Ishikawa (cell line): ENCODE measurements around the gene VASN.

ENCODE experiments used
- CREB1 ChIP-seq: IDR thresholded peaks from 2 replicates; pipeline ENCODE4 v1.6.1; 2012; ENCODE audit warnings: low read depth
- EGR1 ChIP-seq: IDR thresholded peaks from 2 replicates; pipeline ENCODE4 v1.6.1; 2012
- EP300 ChIP-seq: IDR thresholded peaks from 2 replicates; pipeline ENCODE4 v1.6.1; 2012; ENCODE audit warnings: borderline replicate concordance
- FOXM1 ChIP-seq: IDR thresholded peaks from 2 replicates; pipeline ENCODE4 v1.6.1; 2012; ENCODE audit warnings: low read depth, borderline replicate concordance
- NFIC ChIP-seq: IDR thresholded peaks from 2 replicates; pipeline ENCODE4 v1.6.1; 2012
- RAD21 ChIP-seq: IDR thresholded peaks from 2 replicates; pipeline ENCODE4 v1.6.1; 2012; ENCODE audit warnings: low read depth
- TAF1 ChIP-seq: IDR thresholded peaks from 2 replicates; pipeline ENCODE4 v1.6.1; 2012; ENCODE audit warnings: low read depth, mild to moderate bottlenecking
- TEAD4 ChIP-seq: IDR thresholded peaks from 2 replicates; pipeline ENCODE4 v1.6.1; 2012
- YY1 ChIP-seq: IDR thresholded peaks from 2 replicates; pipeline ENCODE4 v1.6.1; 2012; ENCODE audit warnings: low read depth
- ZBTB7A ChIP-seq: IDR thresholded peaks from 2 replicates; pipeline ENCODE4 v1.6.1; 2012; ENCODE audit warnings: low read depth
- TF ChIP-seq, protein P1 (sequence below): IDR thresholded peaks from 2 replicates; pipeline ENCODE4 v1.6.1; 2012
- TF ChIP-seq, protein P2 (sequence below): IDR thresholded peaks from 2 replicates; pipeline ENCODE4 v1.6.1; 2012
- TF ChIP-seq, protein P3 (sequence below): IDR thresholded peaks from 2 replicates; pipeline ENCODE4 v1.6.1; 2012; ENCODE audit warnings: low read depth, mild to moderate bottlenecking

VASN gene

DNA sequence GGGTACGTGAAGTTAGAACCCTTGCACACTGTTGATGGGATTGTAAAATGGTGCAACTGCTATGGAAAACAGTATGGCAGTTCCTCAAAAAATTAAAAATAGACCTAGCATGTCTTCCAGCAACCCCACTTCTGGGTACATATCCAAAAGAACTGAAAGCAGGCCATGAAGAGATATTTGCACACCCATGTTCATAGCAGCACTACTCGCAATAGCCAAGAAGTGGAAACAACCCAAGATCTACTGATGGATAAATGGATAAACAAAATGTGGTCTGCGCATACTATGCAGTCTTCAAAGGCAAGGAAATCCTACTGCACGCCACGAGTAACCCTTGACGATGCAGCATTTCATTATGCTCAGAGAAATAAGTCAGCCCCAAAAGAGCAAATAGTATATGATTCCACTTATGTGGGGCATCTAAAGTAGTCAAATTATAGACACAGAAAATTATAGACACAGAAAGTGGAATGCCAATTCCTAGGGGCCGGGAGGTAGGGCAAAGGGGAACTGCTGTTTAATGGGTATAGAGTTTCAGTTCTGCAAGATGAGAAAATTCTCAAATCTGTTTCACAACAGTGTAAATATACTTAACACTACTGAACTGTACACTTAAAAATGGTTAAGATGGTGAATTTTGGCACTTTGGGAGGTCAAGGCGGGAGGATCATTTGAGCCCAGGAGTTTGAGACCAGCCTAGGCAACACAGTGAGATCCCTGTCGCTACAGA is 27.5 kb downstream of the VASN start:
- TF ChIP-seq CREB1 (no peak), NFIC (no peak), TAF1 (no peak), YY1 (no peak), FOXM1 (no peak), EGR1 (no peak)
- TF ChIP-seq, protein P1, sequence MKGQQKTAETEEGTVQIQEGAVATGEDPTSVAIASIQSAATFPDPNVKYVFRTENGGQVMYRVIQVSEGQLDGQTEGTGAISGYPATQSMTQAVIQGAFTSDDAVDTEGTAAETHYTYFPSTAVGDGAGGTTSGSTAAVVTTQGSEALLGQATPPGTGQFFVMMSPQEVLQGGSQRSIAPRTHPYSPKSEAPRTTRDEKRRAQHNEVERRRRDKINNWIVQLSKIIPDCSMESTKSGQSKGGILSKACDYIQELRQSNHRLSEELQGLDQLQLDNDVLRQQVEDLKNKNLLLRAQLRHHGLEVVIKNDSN = no peak
- TF ChIP-seq, protein P2, sequence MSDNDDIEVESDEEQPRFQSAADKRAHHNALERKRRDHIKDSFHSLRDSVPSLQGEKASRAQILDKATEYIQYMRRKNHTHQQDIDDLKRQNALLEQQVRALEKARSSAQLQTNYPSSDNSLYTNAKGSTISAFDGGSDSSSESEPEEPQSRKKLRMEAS = no peak

DNA sequence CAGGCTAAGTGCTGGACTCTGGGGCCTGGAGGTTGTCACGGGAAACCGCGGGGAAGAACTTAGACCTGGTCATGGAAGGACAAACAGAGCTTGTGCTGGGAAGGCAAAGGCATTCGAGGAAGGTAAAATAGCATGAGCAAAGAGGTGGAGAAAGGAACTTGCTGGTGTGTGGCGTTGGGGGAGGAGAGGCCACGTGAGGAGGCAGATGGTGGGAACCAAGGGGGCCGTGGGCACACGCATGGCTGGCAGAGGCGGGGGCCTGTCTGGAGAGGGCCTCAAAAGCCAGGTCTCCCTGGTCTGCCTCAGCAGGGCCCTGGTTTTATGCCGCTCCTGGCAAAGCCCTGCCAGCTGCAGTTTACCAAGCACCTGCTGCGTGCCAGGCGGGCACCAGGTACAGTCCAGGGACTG is 29.4 kb downstream of the VASN start:
- TF ChIP-seq EGR1 (no peak), TAF1 (no peak), CREB1 (no peak), EP300 (no peak)
- TF ChIP-seq, protein P3, sequence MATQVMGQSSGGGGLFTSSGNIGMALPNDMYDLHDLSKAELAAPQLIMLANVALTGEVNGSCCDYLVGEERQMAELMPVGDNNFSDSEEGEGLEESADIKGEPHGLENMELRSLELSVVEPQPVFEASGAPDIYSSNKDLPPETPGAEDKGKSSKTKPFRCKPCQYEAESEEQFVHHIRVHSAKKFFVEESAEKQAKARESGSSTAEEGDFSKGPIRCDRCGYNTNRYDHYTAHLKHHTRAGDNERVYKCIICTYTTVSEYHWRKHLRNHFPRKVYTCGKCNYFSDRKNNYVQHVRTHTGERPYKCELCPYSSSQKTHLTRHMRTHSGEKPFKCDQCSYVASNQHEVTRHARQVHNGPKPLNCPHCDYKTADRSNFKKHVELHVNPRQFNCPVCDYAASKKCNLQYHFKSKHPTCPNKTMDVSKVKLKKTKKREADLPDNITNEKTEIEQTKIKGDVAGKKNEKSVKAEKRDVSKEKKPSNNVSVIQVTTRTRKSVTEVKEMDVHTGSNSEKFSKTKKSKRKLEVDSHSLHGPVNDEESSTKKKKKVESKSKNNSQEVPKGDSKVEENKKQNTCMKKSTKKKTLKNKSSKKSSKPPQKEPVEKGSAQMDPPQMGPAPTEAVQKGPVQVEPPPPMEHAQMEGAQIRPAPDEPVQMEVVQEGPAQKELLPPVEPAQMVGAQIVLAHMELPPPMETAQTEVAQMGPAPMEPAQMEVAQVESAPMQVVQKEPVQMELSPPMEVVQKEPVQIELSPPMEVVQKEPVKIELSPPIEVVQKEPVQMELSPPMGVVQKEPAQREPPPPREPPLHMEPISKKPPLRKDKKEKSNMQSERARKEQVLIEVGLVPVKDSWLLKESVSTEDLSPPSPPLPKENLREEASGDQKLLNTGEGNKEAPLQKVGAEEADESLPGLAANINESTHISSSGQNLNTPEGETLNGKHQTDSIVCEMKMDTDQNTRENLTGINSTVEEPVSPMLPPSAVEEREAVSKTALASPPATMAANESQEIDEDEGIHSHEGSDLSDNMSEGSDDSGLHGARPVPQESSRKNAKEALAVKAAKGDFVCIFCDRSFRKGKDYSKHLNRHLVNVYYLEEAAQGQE = no peak
- TF ChIP-seq, protein P1 = no peak

DNA sequence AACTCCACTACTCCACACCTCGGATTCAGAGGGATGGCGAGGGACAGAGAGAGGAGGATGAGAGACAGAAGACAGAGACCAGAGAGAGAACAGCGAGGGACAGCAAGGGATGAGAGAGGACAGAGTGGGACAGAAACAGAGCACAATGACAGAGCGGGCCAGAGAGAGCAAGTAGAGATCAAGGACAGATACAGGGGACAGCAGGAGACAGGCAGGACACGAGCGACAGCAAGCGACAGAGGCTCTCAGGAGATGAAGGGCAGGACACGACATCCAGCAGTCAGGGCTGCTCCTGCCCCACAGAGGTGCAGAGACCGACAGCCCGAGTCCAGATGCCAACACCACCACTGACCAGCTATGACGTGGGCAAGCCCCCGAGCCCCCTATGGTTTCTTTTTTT is 29.9 kb downstream of the VASN start:
- TF ChIP-seq NFIC (no peak), FOXM1 (no peak), EP300 (no peak), YY1 (no peak), CREB1 (no peak), TEAD4 (no peak)
- TF ChIP-seq, protein P3 = no peak
- TF ChIP-seq, protein P1 = no peak

DNA sequence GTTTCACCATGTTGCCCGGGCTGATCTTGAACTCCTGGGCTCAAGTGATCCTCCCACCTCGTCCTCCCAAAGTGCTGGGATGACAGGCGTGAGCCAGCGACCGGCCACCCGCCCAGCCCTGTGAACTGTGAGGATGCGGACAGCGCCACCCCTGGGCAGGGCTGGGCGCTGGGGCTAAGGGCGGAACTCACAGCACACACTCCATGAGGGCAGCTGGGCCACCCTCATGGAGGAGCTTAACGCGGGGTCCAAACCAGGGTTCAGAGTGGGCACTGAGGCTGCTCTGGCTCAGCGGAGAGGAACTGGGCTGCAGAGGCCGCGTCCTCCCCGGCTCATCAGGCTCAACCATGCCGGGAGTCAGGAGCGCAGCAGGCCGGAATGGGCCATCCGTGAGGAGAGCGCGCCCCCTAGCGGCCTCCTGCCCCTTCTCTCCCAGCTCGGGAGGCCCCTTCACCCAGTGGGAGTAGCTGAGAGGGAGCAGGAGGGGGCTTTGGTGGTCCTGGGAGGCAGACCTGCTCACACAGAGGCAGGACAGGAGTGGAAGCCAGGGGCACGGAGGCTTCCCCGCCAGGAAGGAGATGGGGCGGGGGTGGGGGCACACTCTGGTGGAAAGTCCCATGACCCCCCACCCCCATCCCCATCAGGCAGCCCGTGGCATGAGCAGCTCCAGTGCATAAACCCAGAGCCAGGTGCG is 30.9 kb downstream of the VASN start:
- TF ChIP-seq ZBTB7A (peak; percentile 85), CREB1 (no peak), RAD21 (peak; percentile 91)
- TF ChIP-seq, protein P2 = 0 out of 2 replicates have a peak, but pooled peaks have one; percentile 10
- TF ChIP-seq, protein P1 = no peak

DNA sequence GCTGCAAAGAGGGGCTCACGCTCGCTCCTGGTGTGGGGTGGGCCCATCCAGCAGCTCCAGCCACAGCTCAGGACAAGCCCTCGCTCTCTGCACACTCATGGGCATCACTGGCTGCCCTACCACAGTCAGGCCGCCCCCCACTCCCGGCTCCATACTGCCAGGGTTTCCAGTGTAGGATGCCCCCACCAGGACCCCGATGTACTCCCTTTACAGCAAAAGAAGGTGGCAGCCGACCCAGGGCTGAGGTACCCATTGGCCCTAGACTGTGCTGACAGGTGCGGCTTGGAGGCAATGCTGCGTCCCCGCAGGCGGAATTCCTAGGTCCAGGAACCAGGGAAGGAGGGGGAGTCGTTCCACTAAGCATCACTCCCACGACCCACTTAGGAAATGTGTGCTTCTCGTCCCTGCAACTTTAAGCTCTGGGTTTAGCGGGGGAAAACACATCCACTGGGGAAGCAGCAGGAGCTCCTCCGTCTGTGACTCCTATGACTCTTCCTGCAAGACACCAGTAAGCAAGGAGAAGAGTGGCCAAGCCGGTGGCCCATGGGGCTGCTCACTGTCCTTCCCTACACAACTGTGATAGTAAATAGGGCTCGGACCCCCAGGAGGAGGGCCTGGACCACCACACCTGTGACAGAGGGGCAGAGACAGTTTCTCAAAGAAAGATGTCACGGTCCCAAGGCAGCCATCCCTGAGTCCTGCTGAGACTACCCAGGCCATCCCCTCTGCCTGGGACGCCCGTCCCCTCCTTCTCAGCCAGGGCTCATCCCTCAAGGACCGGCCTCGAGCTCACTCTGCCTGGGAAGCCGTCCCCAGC is 31.7 kb downstream of the VASN start:
- TF ChIP-seq TAF1 (no peak), NFIC (no peak), TEAD4 (no peak)
